Neutrophil (primary cell): ENCODE data around the gene RAD51B.

Source experiments
- H3K27ac ChIP-seq: fragments of 200-600 bp; sonication (generic); 2 replicates; pipeline ENCODE4 v1.5.1; 2016; ENCODE audit warnings: mild to moderate bottlenecking, moderate library complexity
- H3K27me3 ChIP-seq: fragments of 200-600 bp; sonication (generic); 2 replicates; pipeline ENCODE4 v1.6.0; 2016; ENCODE audit warnings: mild to moderate bottlenecking
- H3K36me3 ChIP-seq: fragments of 200-600 bp; sonication (generic); 2 replicates; pipeline ENCODE4 v1.5.1; 2017
- H3K4me1 ChIP-seq, 2 experiments: fragments of 200-600 bp in 1 of 2; sonication (generic) in 1 of 2; 1 replicate in 1 of 2; 2 replicates in 1 of 2; pipeline versions ENCODE4 v1.5.1 to v1.6.1; 2013 to 2016; ENCODE audit warnings: low read depth in 1 of 2, low read length in 1 of 2, mild to moderate bottlenecking in 1 of 2, moderate library complexity in 1 of 2; ENCODE audit not compliant: control insufficient read depth in 1 of 2, insufficient read depth in 1 of 2
- H3K4me3 ChIP-seq, 2 experiments: fragments of 200-600 bp in 1 of 2; sonication (generic) in 1 of 2; 1 replicate in 1 of 2; 2 replicates in 1 of 2; pipeline ENCODE4 v1.5.1; 2013 to 2016; ENCODE audit warnings: low read depth in 1 of 2, low read length in 1 of 2, mild to moderate bottlenecking in 1 of 2, moderate library complexity in 1 of 2
- H3K9me3 ChIP-seq: fragments of 200-600 bp; sonication (generic); 2 replicates; pipeline ENCODE4 v1.5.1; 2016
- CTCF ChIP-seq: fragments of 200-600 bp; sonication (generic); IDR thresholded peaks from 2 replicates; pipeline ENCODE4 v1.5.1; 2016; ENCODE audit warnings: antibody characterized with exemption

The RAD51B gene

GRCh38 chr14:67919259-67920032 lies 99.9 kb downstream of the RAD51B start:
- Histone ChIP-seq H3K27ac (no peak overlapping the region), H3K36me3 (no peaks in the 10 kb centered on the region), H3K27me3 (no peaks in the 10 kb centered on the region), H3K9me3 (no peaks in the 10 kb centered on the region), H3K4me1 (no peaks in the 10 kb centered on the region), H3K4me3 (no peak overlapping the region)
- TF ChIP-seq CTCF, result no peak

GRCh38 chr14:67926821-67927220 lies 107.2 kb downstream of the RAD51B start:
- no peaks in the 10 kb centered on the region for H3K36me3 ChIP-seq
- H3K9me3 ChIP-seq, result no peaks in the 10 kb centered on the region
- H3K4me3 ChIP-seq, result no peak overlapping the region
- no peak for TF ChIP-seq CTCF
- H3K27me3 ChIP-seq, result no peaks in the 10 kb centered on the region
- H3K4me1 ChIP-seq, result no peaks in the 10 kb centered on the region
- no peak overlapping the region for H3K27ac ChIP-seq

- H3K4me3 ChIP-seq, result no peak overlapping the region
- no peak for TF ChIP-seq CTCF
- no peaks in the 10 kb centered on the region for H3K4me1 ChIP-seq
- H3K27me3 ChIP-seq, result no peaks in the 10 kb centered on the region
- H3K36me3 ChIP-seq, result no peaks in the 10 kb centered on the region
- H3K27ac ChIP-seq, result no peak overlapping the region
- no peaks in the 10 kb centered on the region for H3K9me3 ChIP-seq
These were observed 107.7 kb downstream of the RAD51B start for GRCh38 chr14:67927244-67927643.

GRCh38 chr14:67928375-67928774 lies 108.8 kb downstream of the RAD51B start:
- TF ChIP-seq CTCF, result no peak
- no peaks in the 10 kb centered on the region for H3K27me3 ChIP-seq

GRCh38 chr14:67932708-67933246 lies 113.2 kb downstream of the RAD51B start:
- H3K9me3 ChIP-seq, result no peaks in the 10 kb centered on the region
- H3K27ac ChIP-seq, result no peak overlapping the region
- H3K27me3 ChIP-seq, result no peaks in the 10 kb centered on the region
- no peaks in the 10 kb centered on the region for H3K36me3 ChIP-seq
- H3K4me1 ChIP-seq, result no peaks in the 10 kb centered on the region
- no peak for TF ChIP-seq CTCF
- H3K4me3 ChIP-seq, result no peak overlapping the region

More at GRCh38 chr14:67928375-67928774, 108.8 kb downstream of the RAD51B start:
- no peaks in the 10 kb centered on the region for H3K4me1 ChIP-seq
- H3K4me3 ChIP-seq, result no peak overlapping the region
- no peaks in the 10 kb centered on the region for H3K36me3 ChIP-seq
- no peaks in the 10 kb centered on the region for H3K9me3 ChIP-seq
- no peak overlapping the region for H3K27ac ChIP-seq
